ENCODE measurements around the gene DNAJC15. TPM values are rescaled to one million over a fixed set of nuclear protein-coding genes. Genes with fewer than 3 reads are reported as not detected.
"Not testable (repeated sequence)": the region's sequence is repeated elsewhere in the genome, so short reads cannot be mapped to it uniquely, and the experiment has no call there.

DNAJC15 gene
- total and polyA plus RNA-seq, 5 donors, result 21.8 to 44.4 (median 31.5) TPM

- peak overlapping the region; percentile 68 for H3K27ac ChIP-seq (ENCODE audit: low read length)
- peak overlapping the region; percentile 69 for H3K4me3 ChIP-seq (ENCODE audit: low read length)
- H3K9me3 ChIP-seq (ENCODE audit: control insufficient read depth, low read length); H3K27me3 ChIP-seq (ENCODE audit: control insufficient read depth, insufficient read depth); DNase-seq; H3K4me1 ChIP-seq (ENCODE audit: control insufficient read depth, insufficient read depth, low read length); intact Hi-C loops (cut with DNase I): not testable (repeated sequence)
- peak; percentile 8 to 24 for ATAC-seq
- WGBS, result 61% methylated on average over 15 of the region's 15 CpGs
Measured at GRCh38 chr13:42991233-42991897, 32.0 kb upstream of the DNAJC15 start.

- Histone ChIP-seq H3K4me1 (ENCODE audit: control insufficient read depth, insufficient read depth, low read length) (peaks cover 7% of the 10 kb centered on the region), H3K27ac (ENCODE audit: low read length) (peak within 1 kb of the TSS; percentile 68), H3K9me3 (ENCODE audit: control insufficient read depth, low read length) (no peaks in the 10 kb centered on the region), H3K27me3 (ENCODE audit: control insufficient read depth, insufficient read depth) (no peaks in the 10 kb centered on the region), H3K4me3 (ENCODE audit: low read length) (peak within 1 kb of the TSS; percentile 69)
- ATAC-seq (peak; percentile 92 to 93), DNase-seq (peak; percentile 68 to 85 (median 82))
- WGBS, result 2% methylated on average over 45 of the region's 45 CpGs
- intact Hi-C loops (cut with DNase I), result no loop called here
Measured at GRCh38 chr13:42991898-42992763, 31.3 kb upstream of the DNAJC15 start, which contains the start of gene EPSTI1. Gene EPSTI1, minus strand, starts transcription at chr13:42992241. Its CDS starts 76 bp downstream, at chr13:42992165.

- Histone ChIP-seq H3K27me3 (ENCODE audit: control insufficient read depth, insufficient read depth) (no peaks in the 10 kb centered on the region), H3K4me1 (ENCODE audit: control insufficient read depth, insufficient read depth, low read length) (peaks cover 7% of the 10 kb centered on the region), H3K4me3 (ENCODE audit: low read length) (peak overlapping the region; percentile 69), H3K27ac (ENCODE audit: low read length) (peak overlapping the region; percentile 3), H3K9me3 (ENCODE audit: control insufficient read depth, low read length) (no peaks in the 10 kb centered on the region)
- 66% methylated on average over 4 of the region's 4 CpGs for WGBS
- intact Hi-C loops (cut with DNase I), result no loop called here
- no peak for DNase-seq
- no peak for ATAC-seq
Measured at GRCh38 chr13:42992764-42993122, 30.6 kb upstream of the DNAJC15 start.

- intact Hi-C loops (cut with DNase I), result no loop called here
- Histone ChIP-seq H3K4me1 (ENCODE audit: control insufficient read depth, insufficient read depth, low read length) (peaks cover 7% of the 10 kb centered on the region), H3K27ac (ENCODE audit: low read length) (no peak overlapping the region), H3K4me3 (ENCODE audit: low read length) (no peak overlapping the region), H3K27me3 (ENCODE audit: control insufficient read depth, insufficient read depth) (no peaks in the 10 kb centered on the region), H3K9me3 (ENCODE audit: control insufficient read depth, low read length) (no peaks in the 10 kb centered on the region)
- 100% methylated on average over 1 of the region's 1 CpG for WGBS
- no peak for DNase-seq
- ATAC-seq, result no peak
Measured at GRCh38 chr13:42994878-42995277, 28.5 kb upstream of the DNAJC15 start.

- no peak for DNase-seq
- no peak overlapping the region for H3K4me3 ChIP-seq (ENCODE audit: low read length)
- no peak overlapping the region for H3K27ac ChIP-seq (ENCODE audit: low read length)
- H3K9me3 ChIP-seq (ENCODE audit: control insufficient read depth, low read length), result no peaks in the 10 kb centered on the region
- 84% methylated on average over 3 of the region's 3 CpGs for WGBS
- intact Hi-C loops (cut with DNase I), result no loop called here
- peaks cover 2% of the 10 kb centered on the region for H3K4me1 ChIP-seq (ENCODE audit: control insufficient read depth, insufficient read depth, low read length)
- H3K27me3 ChIP-seq (ENCODE audit: control insufficient read depth, insufficient read depth), result no peaks in the 10 kb centered on the region
- no peak for ATAC-seq
Measured at GRCh38 chr13:42996584-42996983, 26.8 kb upstream of the DNAJC15 start.

GRCh38 chr13:42997381-42997780 lies 26.0 kb upstream of the DNAJC15 start:
- WGBS, result 80% methylated on average over 2 of the region's 2 CpGs
- peaks cover 2% of the 10 kb centered on the region for H3K4me1 ChIP-seq (ENCODE audit: control insufficient read depth, insufficient read depth, low read length)
- intact Hi-C loops (cut with DNase I), result no loop called here
- no peak overlapping the region for H3K27ac ChIP-seq (ENCODE audit: low read length)
- no peak for ATAC-seq
- DNase-seq, result no peak
- H3K4me3 ChIP-seq (ENCODE audit: low read length), result no peak overlapping the region
- no peaks in the 10 kb centered on the region for H3K27me3 ChIP-seq (ENCODE audit: control insufficient read depth, insufficient read depth)
- no peaks in the 10 kb centered on the region for H3K9me3 ChIP-seq (ENCODE audit: control insufficient read depth, low read length)

- Histone ChIP-seq H3K27ac (ENCODE audit: low read length) (no peak overlapping the region), H3K9me3 (ENCODE audit: control insufficient read depth, low read length) (no peaks in the 10 kb centered on the region), H3K4me3 (ENCODE audit: low read length) (no peak overlapping the region), H3K4me1 (ENCODE audit: control insufficient read depth, insufficient read depth, low read length) (no peaks in the 10 kb centered on the region), H3K27me3 (ENCODE audit: control insufficient read depth, insufficient read depth) (no peaks in the 10 kb centered on the region)
- intact Hi-C loops (cut with DNase I), result no loop called here
- WGBS, result 77% methylated on average over 2 of the region's 2 CpGs
- no peak for ATAC-seq
- DNase-seq, result no peak
Measured at GRCh38 chr13:42999491-42999890, 23.9 kb upstream of the DNAJC15 start.

- DNase-seq (no peak), ATAC-seq (no peak)
- intact Hi-C loops (cut with DNase I), result no loop called here
- 62% methylated on average over 4 of the region's 4 CpGs for WGBS
- no peak overlapping the region for H3K4me3 ChIP-seq (ENCODE audit: low read length)
- H3K27ac ChIP-seq (ENCODE audit: low read length), result no peak overlapping the region
- H3K27me3 ChIP-seq (ENCODE audit: control insufficient read depth, insufficient read depth), result no peaks in the 10 kb centered on the region
- H3K4me1 ChIP-seq (ENCODE audit: control insufficient read depth, insufficient read depth, low read length), result no peaks in the 10 kb centered on the region
- no peaks in the 10 kb centered on the region for H3K9me3 ChIP-seq (ENCODE audit: control insufficient read depth, low read length)
Measured at GRCh38 chr13:43000676-43001075, 22.7 kb upstream of the DNAJC15 start.

- intact Hi-C loops (cut with DNase I), result no loop called here
- ATAC-seq (no peak), DNase-seq (no peak)
- Histone ChIP-seq H3K4me1 (ENCODE audit: control insufficient read depth, insufficient read depth, low read length) (no peaks in the 10 kb centered on the region), H3K9me3 (ENCODE audit: control insufficient read depth, low read length) (no peaks in the 10 kb centered on the region), H3K27me3 (ENCODE audit: control insufficient read depth, insufficient read depth) (no peaks in the 10 kb centered on the region), H3K4me3 (ENCODE audit: low read length) (no peak overlapping the region), H3K27ac (ENCODE audit: low read length) (no peak overlapping the region)
- 90% methylated on average over 2 of the region's 2 CpGs for WGBS
Measured at GRCh38 chr13:43002021-43002420, 21.4 kb upstream of the DNAJC15 start.

GRCh38 chr13:43003010-43003409 lies 20.4 kb upstream of the DNAJC15 start:
- Histone ChIP-seq H3K27me3 (ENCODE audit: control insufficient read depth, insufficient read depth) (no peaks in the 10 kb centered on the region), H3K4me3 (ENCODE audit: low read length) (no peak overlapping the region), H3K9me3 (ENCODE audit: control insufficient read depth, low read length) (no peaks in the 10 kb centered on the region), H3K27ac (ENCODE audit: low read length) (no peak overlapping the region), H3K4me1 (ENCODE audit: control insufficient read depth, insufficient read depth, low read length) (no peaks in the 10 kb centered on the region)
- WGBS, result 93% methylated on average over 2 of the region's 2 CpGs
- no peak for DNase-seq
- intact Hi-C loops (cut with DNase I), result no loop called here
- ATAC-seq, result no peak

GRCh38 chr13:43003729-43004128 lies 19.7 kb upstream of the DNAJC15 start:
- Histone ChIP-seq H3K4me1 (ENCODE audit: control insufficient read depth, insufficient read depth, low read length) (no peaks in the 10 kb centered on the region), H3K4me3 (ENCODE audit: low read length) (no peak overlapping the region), H3K27me3 (ENCODE audit: control insufficient read depth, insufficient read depth) (no peaks in the 10 kb centered on the region), H3K27ac (ENCODE audit: low read length) (no peak overlapping the region), H3K9me3 (ENCODE audit: control insufficient read depth, low read length) (no peaks in the 10 kb centered on the region)
- ATAC-seq (no peak), DNase-seq (no peak)
- 97% methylated on average over 6 of the region's 6 CpGs for WGBS
- intact Hi-C loops (cut with DNase I), result no loop called here

All from right cardiac atrium (tissue), 5 donors.